MM.1S (cell line): ENCODE measurements around the gene CCR1.

Source experiments
- DNase-seq: peaks from one replicate; pipeline ENCODE4 v3.0.0-alpha.2; 2015
- H2AFZ ChIP-seq: fragments of 300-600 bp; sonication (generic); 2 replicates; pipeline ENCODE4 v1.6.0; 2016; ENCODE audit warnings: antibody characterized with exemption, low read length
- H3F3A ChIP-seq: fragments of 300-600 bp; sonication (generic); 2 replicates; pipeline ENCODE4 v1.6.1; 2016; ENCODE audit warnings: mild to moderate bottlenecking, antibody characterized with exemption, low read length, moderate library complexity, mixed read lengths; ENCODE audit not compliant: insufficient read depth
- H3K27ac ChIP-seq: fragments of 300-600 bp; sonication (generic); 2 replicates; pipeline ENCODE4 v1.5.1; 2016; ENCODE audit warnings: mild to moderate bottlenecking, low read length
- H3K27me3 ChIP-seq: fragments of 300-600 bp; sonication (generic); replicated peaks from 2 replicates; pipeline ENCODE4 v1.6.0; 2016; ENCODE audit warnings: low read length; ENCODE audit not compliant: insufficient read depth
- H3K36me3 ChIP-seq: fragments of 300-600 bp; sonication (generic); replicated peaks from 2 replicates; pipeline ENCODE4 v1.6.1; 2016; ENCODE audit warnings: mild to moderate bottlenecking, low read length, mixed read lengths; ENCODE audit not compliant: insufficient read depth
- H3K4me1 ChIP-seq: fragments of 300-600 bp; sonication (generic); 2 replicates; pipeline ENCODE4 v1.6.1; 2016; ENCODE audit warnings: low read length, mixed read lengths
- H3K4me2 ChIP-seq: fragments of 300-600 bp; sonication (generic); 2 replicates; pipeline ENCODE4 v1.6.0; 2016; ENCODE audit warnings: low read depth, low read length
- H3K4me3 ChIP-seq: fragments of 300-600 bp; sonication (generic); 2 replicates; pipeline ENCODE4 v1.5.1; 2016; ENCODE audit warnings: low read length, mixed read lengths
- H3K79me2 ChIP-seq: fragments of 300-600 bp; sonication (generic); 2 replicates; pipeline ENCODE4 v1.6.1; 2016; ENCODE audit warnings: mixed run types, low read length, mixed read lengths
- H3K9ac ChIP-seq: fragments of 300-600 bp; sonication (generic); 2 replicates; pipeline ENCODE4 v1.6.1; 2016; ENCODE audit warnings: low read length, mixed read lengths
- H3K9me2 ChIP-seq: fragments of 300-600 bp; sonication (generic); replicated peaks from 2 replicates; pipeline ENCODE4 v1.6.1; 2016; ENCODE audit warnings: mild to moderate bottlenecking, low read length, mixed read lengths; ENCODE audit not compliant: insufficient read depth
- H3K9me3 ChIP-seq: fragments of 300-600 bp; sonication (generic); replicated peaks from 2 replicates; pipeline ENCODE4 v1.6.1; 2016; ENCODE audit warnings: mild to moderate bottlenecking, low read length, mixed read lengths; ENCODE audit not compliant: insufficient read depth
- H4K20me1 ChIP-seq: fragments of 300-600 bp; sonication (generic); 2 replicates; pipeline ENCODE4 v1.6.1; 2016; ENCODE audit warnings: mild to moderate bottlenecking, low read length, moderate library complexity, mixed read lengths; ENCODE audit not compliant: insufficient read depth
- EZH2 ChIP-seq: fragments of 300-600 bp; sonication (generic); optimal IDR thresholded peaks from 2 replicates; pipeline ENCODE3; 2017; ENCODE audit warnings: low read depth, mild to moderate bottlenecking, antibody characterized with exemption, low read length, mixed read lengths
- EZH2phosphoT487 ChIP-seq: fragments of 300-600 bp; sonication (generic); IDR thresholded peaks from 2 replicates; pipeline ENCODE4 v1.6.1; 2018; ENCODE audit warnings: antibody characterized with exemption, low read length
- TF ChIP-seq, protein P1 (sequence below): fragments of 300-600 bp; sonication (generic); IDR thresholded peaks from 2 replicates; pipeline ENCODE4 v1.5.1; 2016; ENCODE audit warnings: antibody characterized with exemption, low read length, mixed read lengths

The CCR1 gene

DNA sequence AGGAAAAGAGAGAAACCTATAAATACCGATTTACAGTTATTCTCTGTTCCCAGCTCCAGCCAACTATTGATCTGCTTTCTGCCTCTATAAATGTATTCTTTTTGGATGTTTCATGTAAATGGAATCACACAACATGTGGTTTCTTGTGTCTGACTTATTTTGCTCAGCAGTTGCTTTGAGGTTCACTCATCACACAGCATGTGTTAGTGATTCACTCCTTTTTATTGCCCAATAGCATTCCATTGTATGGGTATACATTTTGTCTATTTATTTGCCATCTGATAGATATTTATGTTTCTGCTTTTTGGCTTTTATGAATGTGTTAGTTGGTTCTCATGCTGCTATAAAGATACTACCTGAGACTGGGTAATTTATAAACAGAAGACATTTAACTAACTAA, 23.6 kb downstream of the CCR1 start:
- no peak for DNase-seq
- H3K4me2 ChIP-seq = no peak overlapping the region
- H3K36me3 ChIP-seq = no peaks in the 10 kb centered on the region
- no peak overlapping the region for H2AFZ ChIP-seq
- H3K27ac ChIP-seq = no peak overlapping the region
- H3K9me2 ChIP-seq = no peaks in the 10 kb centered on the region
- H3K79me2 ChIP-seq = no peaks in the 10 kb centered on the region
- H3K27me3 ChIP-seq = no peaks in the 10 kb centered on the region
- H4K20me1 ChIP-seq = no peaks in the 10 kb centered on the region
- H3K9ac ChIP-seq = no peak overlapping the region
- peaks cover 29% of the 10 kb centered on the region for H3K4me1 ChIP-seq
- no peak overlapping the region for H3K4me3 ChIP-seq
- no peak for TF ChIP-seq EZH2phosphoT487
- no peak for TF ChIP-seq EZH2
- TF ChIP-seq, protein P1, sequence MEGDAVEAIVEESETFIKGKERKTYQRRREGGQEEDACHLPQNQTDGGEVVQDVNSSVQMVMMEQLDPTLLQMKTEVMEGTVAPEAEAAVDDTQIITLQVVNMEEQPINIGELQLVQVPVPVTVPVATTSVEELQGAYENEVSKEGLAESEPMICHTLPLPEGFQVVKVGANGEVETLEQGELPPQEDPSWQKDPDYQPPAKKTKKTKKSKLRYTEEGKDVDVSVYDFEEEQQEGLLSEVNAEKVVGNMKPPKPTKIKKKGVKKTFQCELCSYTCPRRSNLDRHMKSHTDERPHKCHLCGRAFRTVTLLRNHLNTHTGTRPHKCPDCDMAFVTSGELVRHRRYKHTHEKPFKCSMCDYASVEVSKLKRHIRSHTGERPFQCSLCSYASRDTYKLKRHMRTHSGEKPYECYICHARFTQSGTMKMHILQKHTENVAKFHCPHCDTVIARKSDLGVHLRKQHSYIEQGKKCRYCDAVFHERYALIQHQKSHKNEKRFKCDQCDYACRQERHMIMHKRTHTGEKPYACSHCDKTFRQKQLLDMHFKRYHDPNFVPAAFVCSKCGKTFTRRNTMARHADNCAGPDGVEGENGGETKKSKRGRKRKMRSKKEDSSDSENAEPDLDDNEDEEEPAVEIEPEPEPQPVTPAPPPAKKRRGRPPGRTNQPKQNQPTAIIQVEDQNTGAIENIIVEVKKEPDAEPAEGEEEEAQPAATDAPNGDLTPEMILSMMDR = no peak
- H3K9me3 ChIP-seq = no peaks in the 10 kb centered on the region
- H3F3A ChIP-seq = peaks cover 21% of the 10 kb centered on the region

DNA sequence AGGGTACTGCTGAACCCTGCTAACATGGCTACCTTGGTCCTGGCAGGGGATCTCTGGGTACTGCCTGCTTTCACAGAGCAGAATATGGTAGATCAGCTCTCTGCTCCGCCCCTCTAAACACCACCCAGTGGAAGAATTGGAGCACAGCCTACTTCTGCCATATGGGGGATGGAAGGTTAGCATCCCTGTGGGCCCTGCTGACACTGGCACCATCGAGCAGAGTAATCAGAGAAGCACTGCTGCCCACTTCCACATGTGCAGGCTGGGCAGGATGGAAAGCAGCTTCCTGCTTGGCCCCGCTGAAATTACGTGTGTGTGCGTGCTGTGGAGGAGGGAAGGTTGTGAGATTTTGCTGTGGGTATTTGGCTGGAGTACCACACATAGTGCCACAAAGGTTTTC, 24.8 kb downstream of the CCR1 start:
- Histone ChIP-seq H3K36me3 (no peaks in the 10 kb centered on the region), H3K27ac (no peak overlapping the region), H3K27me3 (no peaks in the 10 kb centered on the region), H4K20me1 (no peaks in the 10 kb centered on the region), H3K9me3 (no peaks in the 10 kb centered on the region), H3K9me2 (no peaks in the 10 kb centered on the region), H3F3A (peaks cover 20% of the 10 kb centered on the region), H3K79me2 (no peaks in the 10 kb centered on the region), H2AFZ (no peak overlapping the region), H3K4me1 (peaks cover 21% of the 10 kb centered on the region), H3K4me3 (no peak overlapping the region), H3K9ac (no peak overlapping the region), H3K4me2 (no peak overlapping the region)
- TF ChIP-seq, protein P1 = no peak
- TF ChIP-seq EZH2 = no peak
- TF ChIP-seq EZH2phosphoT487 = no peak
- DNase-seq = no peak

DNA sequence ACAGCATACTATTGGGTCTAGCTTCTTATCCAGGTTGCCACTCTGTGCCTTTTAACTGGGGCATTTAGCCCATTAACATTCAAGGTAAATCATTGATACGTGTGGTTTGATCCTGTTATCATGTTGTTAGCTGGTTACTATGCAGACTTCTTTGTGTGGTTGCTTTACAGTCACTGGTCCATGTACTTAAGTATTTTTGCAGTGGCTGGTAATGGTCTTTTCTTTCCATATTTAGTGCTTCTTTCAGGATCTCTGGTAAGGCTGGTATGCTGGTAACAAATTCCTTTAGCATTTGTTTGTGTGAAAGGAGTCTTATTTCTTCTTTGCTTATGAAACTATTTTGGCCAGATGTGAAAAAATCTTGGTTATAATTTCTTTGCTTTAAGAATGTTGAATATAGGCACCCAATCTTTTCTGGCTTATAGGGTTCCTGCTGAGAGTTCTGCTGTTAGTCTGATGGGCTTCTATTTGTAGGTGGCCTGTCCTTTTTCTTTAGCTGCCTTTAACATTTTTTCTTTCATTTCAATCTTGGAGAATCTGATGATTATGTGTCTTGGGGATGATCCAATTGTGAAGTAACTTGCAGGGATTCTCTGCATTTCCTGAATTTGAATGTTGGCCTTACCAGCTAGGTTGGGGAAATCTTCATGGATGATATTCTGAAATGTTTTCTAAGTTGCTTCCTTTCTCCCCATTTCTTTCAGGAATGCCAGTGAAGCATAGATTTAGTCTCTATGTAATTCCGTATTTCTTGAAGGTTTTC, 39.3 kb downstream of the CCR1 start:
- H3K9me2 ChIP-seq = no peaks in the 10 kb centered on the region
- H2AFZ ChIP-seq = no peak overlapping the region
- H3K27me3 ChIP-seq = no peaks in the 10 kb centered on the region
- H4K20me1 ChIP-seq = no peaks in the 10 kb centered on the region
- DNase-seq = no peak
- no peaks in the 10 kb centered on the region for H3F3A ChIP-seq
- H3K79me2 ChIP-seq = no peaks in the 10 kb centered on the region
- H3K9me3 ChIP-seq = no peaks in the 10 kb centered on the region
- no peak overlapping the region for H3K4me3 ChIP-seq
- H3K27ac ChIP-seq = no peak overlapping the region
- no peak overlapping the region for H3K4me2 ChIP-seq
- H3K36me3 ChIP-seq = no peaks in the 10 kb centered on the region
- no peak overlapping the region for H3K9ac ChIP-seq
- no peak for TF ChIP-seq EZH2phosphoT487
- TF ChIP-seq, protein P1 = no peak
- TF ChIP-seq EZH2 = no peak
- H3K4me1 ChIP-seq = no peaks in the 10 kb centered on the region
